Endodermal cell (in vitro differentiated cells): ENCODE results near the gene LRRC32. TPM values are rescaled to one million over a fixed set of nuclear protein-coding genes. Genes with fewer than 3 reads are reported as not detected.

Experiments used
- DNase-seq: peaks from one replicate; pipeline ENCODE4 v3.0.0-alpha.2; 2017
- H3K27ac ChIP-seq: 2 replicates; pipeline ENCODE4 v1.5.1; 2013; ENCODE audit warnings: mild to moderate bottlenecking, low read depth, low read length, moderate library complexity
- H3K27me3 ChIP-seq: 2 replicates; pipeline ENCODE4 v1.6.1; 2013; ENCODE audit warnings: mild to moderate bottlenecking, low read length, moderate library complexity; ENCODE audit not compliant: insufficient read depth, control insufficient read depth, poor library complexity, severe bottlenecking
- H3K36me3 ChIP-seq: 2 replicates; pipeline ENCODE4 v1.7.0; 2013; ENCODE audit warnings: mild to moderate bottlenecking, low read length, moderate library complexity; ENCODE audit not compliant: control insufficient read depth, insufficient read depth
- H3K4me1 ChIP-seq: one replicate; pipeline ENCODE4 v1.7.0; 2013; ENCODE audit warnings: low read length; ENCODE audit not compliant: control insufficient read depth, insufficient read depth
- H3K4me3 ChIP-seq: 2 replicates; pipeline ENCODE4 v1.5.1; 2013; ENCODE audit warnings: mild to moderate bottlenecking, low read length, moderate library complexity
- H3K9ac ChIP-seq: 2 replicates; pipeline ENCODE4 v1.6.1; 2013; ENCODE audit warnings: mild to moderate bottlenecking, low read length, moderate library complexity; ENCODE audit not compliant: poor library complexity, severe bottlenecking; ENCODE audit errors: extremely low read depth
- H3K9me3 ChIP-seq: 2 replicates; pipeline ENCODE4 v1.6.1; 2013; ENCODE audit warnings: mild to moderate bottlenecking, low read length, moderate library complexity; ENCODE audit not compliant: control insufficient read depth
- H3K27ac Mint-ChIP-seq: 2 replicates; pipeline ENCODE4 v1.8.0; 2020; ENCODE audit warnings: mixed read lengths
- H3K27me3 Mint-ChIP-seq: 2 replicates; pipeline ENCODE4 v1.8.0; 2021; ENCODE audit warnings: mild to moderate bottlenecking, mixed read lengths; ENCODE audit not compliant: insufficient read depth
- H3K36me3 Mint-ChIP-seq: 2 replicates; pipeline ENCODE4 v1.8.0; 2020; ENCODE audit warnings: low read depth, mixed read lengths
- H3K4me1 Mint-ChIP-seq: 2 replicates; pipeline ENCODE4 v1.8.0; 2020; ENCODE audit warnings: mixed read lengths
- H3K4me3 Mint-ChIP-seq: 2 replicates; pipeline ENCODE4 v1.8.0; 2020; ENCODE audit warnings: mild to moderate bottlenecking, moderate library complexity, mixed read lengths
- H3K9me3 Mint-ChIP-seq: 2 replicates; pipeline ENCODE4 v1.8.0; 2020; ENCODE audit warnings: mild to moderate bottlenecking, mixed read lengths
- CTCF ChIP-seq: fragments of 200-600 bp; sonication (generic); conservative IDR thresholded peaks from 2 replicates; pipeline ENCODE4 v1.5.0; 2021; ENCODE audit warnings: antibody characterized with exemption, mild to moderate bottlenecking
- WGBS, 2 experiments: methylation state at CpG; one replicate each; pipeline versions ENCODE4 v1.1.5 to v1.1.7; 2013; ENCODE audit warnings: missing lambda C conversion rate in 2 of 2, mixed read lengths in 1 of 2; ENCODE audit not compliant: insufficient coverage in 1 of 2, insufficient read length in 1 of 2; 5-methylcytosine and 5-hydroxymethylcytosine counted together
- total RNA-seq, 2 donors: library from RNA; stranded (reverse); fragmentation: NEBNext Ultra II Directional in 1 of 2; extraction: Animal tissue kit (Norgen Biotek cat#: 25700) in 1 of 2; gene quantifications; 2 replicates in 1 of 2; 3 replicates in 1 of 2; pipeline ENCODE4 v1.2.1, GENCODE V29; 2021

The LRRC32 gene
- total RNA-seq, 2 donors from 2014 or later: 1.3 to 1.6 TPM

GRCh38 chr11:76698321-76699043 is 27.9 kb upstream of the LRRC32 start:
- H3K9ac ChIP-seq: no peak overlapping the region
- no peak overlapping the region for H3K27ac Mint-ChIP-seq
- no peaks in the 10 kb centered on the region for H3K27me3 ChIP-seq
- no peaks in the 10 kb centered on the region for H3K4me1 ChIP-seq
- H3K36me3 ChIP-seq: no peaks in the 10 kb centered on the region
- H3K9me3 ChIP-seq: no peaks in the 10 kb centered on the region
- 64 to 70% methylated on average over 8 to 17 of the region's 17 CpGs for WGBS, 2 experiments
- peak; percentile 85 for DNase-seq
- H3K4me3 Mint-ChIP-seq: no peak overlapping the region
- no peaks in the 10 kb centered on the region for H3K36me3 Mint-ChIP-seq
- H3K4me3 ChIP-seq: no peak overlapping the region
- TF ChIP-seq CTCF: peak; percentile 88
- H3K9me3 Mint-ChIP-seq: no peaks in the 10 kb centered on the region
- H3K27me3 Mint-ChIP-seq: peaks cover 3% of the 10 kb centered on the region
- no peak overlapping the region for H3K27ac ChIP-seq
- no peaks in the 10 kb centered on the region for H3K4me1 Mint-ChIP-seq

- no peak overlapping the region for H3K4me3 ChIP-seq
- H3K4me3 Mint-ChIP-seq: no peak overlapping the region
Measured at GRCh38 chr11:76696756-76697155, 26.2 kb upstream of the LRRC32 start.

GRCh38 chr11:76695771-76696170 is 25.2 kb upstream of the LRRC32 start:
- Histone ChIP-seq H3K27me3 (no peaks in the 10 kb centered on the region), H3K36me3 (no peaks in the 10 kb centered on the region), H3K9ac (no peak overlapping the region), H3K9me3 (no peaks in the 10 kb centered on the region), H3K4me1 (no peaks in the 10 kb centered on the region), H3K27ac (no peak overlapping the region), H3K4me3 (no peak overlapping the region)
- no peaks in the 10 kb centered on the region for H3K4me1 Mint-ChIP-seq
- 92 to 97% methylated on average over 3 to 4 of the region's 6 CpGs for WGBS, 2 experiments
- H3K9me3 Mint-ChIP-seq: no peaks in the 10 kb centered on the region
- no peak overlapping the region for H3K27ac Mint-ChIP-seq
- peaks cover 7% of the 10 kb centered on the region for H3K27me3 Mint-ChIP-seq
- DNase-seq: no peak
- no peak overlapping the region for H3K4me3 Mint-ChIP-seq
- TF ChIP-seq CTCF: no peak
- no peaks in the 10 kb centered on the region for H3K36me3 Mint-ChIP-seq

More at GRCh38 chr11:76696756-76697155, 26.2 kb upstream of the LRRC32 start:
- Mint-ChIP-seq H3K36me3 (no peaks in the 10 kb centered on the region), H3K27ac (no peak overlapping the region), H3K9me3 (no peaks in the 10 kb centered on the region), H3K27me3 (peaks cover 7% of the 10 kb centered on the region), H3K4me1 (no peaks in the 10 kb centered on the region)
- TF ChIP-seq CTCF: no peak
- H3K27ac ChIP-seq: no peak overlapping the region
- H3K27me3 ChIP-seq: no peaks in the 10 kb centered on the region
- WGBS, 2 experiments: 93 to 98% methylated on average over 6 to 12 of the region's 12 CpGs
- H3K9me3 ChIP-seq: no peaks in the 10 kb centered on the region
- H3K4me1 ChIP-seq: no peaks in the 10 kb centered on the region
- H3K36me3 ChIP-seq: no peaks in the 10 kb centered on the region
- DNase-seq: no peak
- no peak overlapping the region for H3K9ac ChIP-seq
